PFSK-1 (cell line): ENCODE results near the gene HTR4.

ENCODE experiments used
- FOXP2 ChIP-seq: optimal IDR thresholded peaks from 2 replicates; pipeline ENCODE3; 2011; ENCODE audit warnings: borderline replicate concordance, control low read depth, inconsistent platforms; ENCODE audit not compliant: insufficient read depth; ENCODE audit errors: extremely low read length, extremely low read depth
- POLR2AphosphoS5 ChIP-seq: IDR thresholded peaks from 2 replicates; pipeline ENCODE4 v1.6.1; 2012; ENCODE audit warnings: low read depth, mild to moderate bottlenecking, control low read depth, low read length, moderate library complexity
- TAF1 ChIP-seq: IDR thresholded peaks from 2 replicates; pipeline ENCODE4 v1.6.1; 2012; ENCODE audit warnings: low read length, control low read depth, borderline replicate concordance; ENCODE audit not compliant: insufficient read depth
- TF ChIP-seq, protein P1 (sequence below), 2 experiments: IDR thresholded peaks; 2 replicates each; pipeline versions ENCODE4 v1.6.1 to v1.8.0; 2011 to 2012; ENCODE audit warnings: low read depth in 2 of 2, low read length in 2 of 2, control low read depth in 1 of 2, inconsistent platforms in 1 of 2, mild to moderate bottlenecking in 1 of 2, moderate library complexity in 1 of 2; ENCODE audit not compliant: insufficient read depth in 1 of 2

DNA sequence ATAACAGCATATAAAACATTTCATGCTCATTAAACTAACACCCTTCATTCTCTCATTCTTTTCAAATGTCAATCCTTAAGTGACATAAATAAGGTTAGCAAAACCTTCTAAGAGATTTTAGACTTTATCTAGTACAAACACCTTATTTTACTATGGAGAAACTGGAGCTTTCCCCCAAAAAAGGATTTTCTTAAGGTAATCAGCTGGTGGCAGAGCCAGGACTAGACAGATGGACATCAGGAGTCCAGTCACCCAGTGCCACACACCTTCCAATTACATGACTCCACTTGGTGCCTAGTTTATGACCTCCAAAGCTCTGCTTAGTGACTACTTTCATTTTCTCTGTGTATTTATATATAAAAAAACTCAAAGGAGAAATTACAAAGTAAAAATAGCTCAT is 70.2 kb downstream of the HTR4 start:
- TF ChIP-seq TAF1 (no peak), POLR2AphosphoS5 (no peak), FOXP2 (no peak)
- TF ChIP-seq, protein P1, sequence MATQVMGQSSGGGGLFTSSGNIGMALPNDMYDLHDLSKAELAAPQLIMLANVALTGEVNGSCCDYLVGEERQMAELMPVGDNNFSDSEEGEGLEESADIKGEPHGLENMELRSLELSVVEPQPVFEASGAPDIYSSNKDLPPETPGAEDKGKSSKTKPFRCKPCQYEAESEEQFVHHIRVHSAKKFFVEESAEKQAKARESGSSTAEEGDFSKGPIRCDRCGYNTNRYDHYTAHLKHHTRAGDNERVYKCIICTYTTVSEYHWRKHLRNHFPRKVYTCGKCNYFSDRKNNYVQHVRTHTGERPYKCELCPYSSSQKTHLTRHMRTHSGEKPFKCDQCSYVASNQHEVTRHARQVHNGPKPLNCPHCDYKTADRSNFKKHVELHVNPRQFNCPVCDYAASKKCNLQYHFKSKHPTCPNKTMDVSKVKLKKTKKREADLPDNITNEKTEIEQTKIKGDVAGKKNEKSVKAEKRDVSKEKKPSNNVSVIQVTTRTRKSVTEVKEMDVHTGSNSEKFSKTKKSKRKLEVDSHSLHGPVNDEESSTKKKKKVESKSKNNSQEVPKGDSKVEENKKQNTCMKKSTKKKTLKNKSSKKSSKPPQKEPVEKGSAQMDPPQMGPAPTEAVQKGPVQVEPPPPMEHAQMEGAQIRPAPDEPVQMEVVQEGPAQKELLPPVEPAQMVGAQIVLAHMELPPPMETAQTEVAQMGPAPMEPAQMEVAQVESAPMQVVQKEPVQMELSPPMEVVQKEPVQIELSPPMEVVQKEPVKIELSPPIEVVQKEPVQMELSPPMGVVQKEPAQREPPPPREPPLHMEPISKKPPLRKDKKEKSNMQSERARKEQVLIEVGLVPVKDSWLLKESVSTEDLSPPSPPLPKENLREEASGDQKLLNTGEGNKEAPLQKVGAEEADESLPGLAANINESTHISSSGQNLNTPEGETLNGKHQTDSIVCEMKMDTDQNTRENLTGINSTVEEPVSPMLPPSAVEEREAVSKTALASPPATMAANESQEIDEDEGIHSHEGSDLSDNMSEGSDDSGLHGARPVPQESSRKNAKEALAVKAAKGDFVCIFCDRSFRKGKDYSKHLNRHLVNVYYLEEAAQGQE (IDR thresholded peaks at IDR 0.05; ENCODE audit: insufficient read depth in 1 of 2, low read depth in 2 of 2, low read length in 2 of 2) = no peak
